ENCODE measurements around the gene GPC2.

DNA sequence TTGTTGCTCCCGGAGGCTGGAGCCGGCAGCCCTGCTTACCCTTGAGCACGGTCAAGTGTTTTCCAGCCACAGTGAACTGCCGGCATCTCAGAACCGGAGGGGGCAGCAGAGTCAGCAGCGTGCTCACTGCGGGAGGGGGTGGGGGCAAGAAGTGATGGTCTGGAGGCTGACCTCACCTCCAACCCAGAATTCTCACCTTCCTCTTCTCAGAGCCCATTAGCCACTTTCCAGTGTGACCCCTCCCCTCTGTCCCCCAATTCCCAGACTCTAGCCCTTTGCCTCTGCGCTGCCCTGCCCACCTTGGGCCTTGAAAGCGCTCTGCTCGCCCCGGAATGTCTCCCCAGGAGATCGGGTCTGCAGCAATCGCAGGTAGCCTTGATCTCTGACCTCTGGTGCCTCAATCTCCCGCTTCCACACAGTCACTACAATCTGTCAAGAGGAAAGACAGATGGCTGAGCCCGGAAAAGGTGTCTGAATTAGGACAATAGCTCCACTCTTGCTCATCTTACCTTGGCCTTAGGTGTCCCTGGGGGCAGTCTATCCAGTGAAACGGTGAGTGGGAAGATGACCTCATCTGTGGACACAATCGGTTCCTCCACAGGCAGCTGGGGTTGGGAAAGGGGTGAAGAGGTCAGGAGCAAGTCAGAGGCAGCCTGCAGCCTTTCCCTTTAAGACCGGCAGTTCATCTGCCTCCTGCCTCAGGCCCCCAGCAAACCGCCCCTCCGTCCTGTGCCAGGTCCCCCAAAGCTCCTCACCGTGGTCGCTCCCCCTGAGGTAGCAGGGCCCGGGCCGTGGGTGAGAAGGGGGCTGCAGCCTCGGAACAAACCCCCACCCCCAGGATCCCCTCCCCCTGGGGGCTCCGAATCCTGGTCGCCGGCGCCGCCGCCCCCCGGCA is 19.6 kb downstream of the GPC2 start:
- TF ChIP-seq, protein P1, sequence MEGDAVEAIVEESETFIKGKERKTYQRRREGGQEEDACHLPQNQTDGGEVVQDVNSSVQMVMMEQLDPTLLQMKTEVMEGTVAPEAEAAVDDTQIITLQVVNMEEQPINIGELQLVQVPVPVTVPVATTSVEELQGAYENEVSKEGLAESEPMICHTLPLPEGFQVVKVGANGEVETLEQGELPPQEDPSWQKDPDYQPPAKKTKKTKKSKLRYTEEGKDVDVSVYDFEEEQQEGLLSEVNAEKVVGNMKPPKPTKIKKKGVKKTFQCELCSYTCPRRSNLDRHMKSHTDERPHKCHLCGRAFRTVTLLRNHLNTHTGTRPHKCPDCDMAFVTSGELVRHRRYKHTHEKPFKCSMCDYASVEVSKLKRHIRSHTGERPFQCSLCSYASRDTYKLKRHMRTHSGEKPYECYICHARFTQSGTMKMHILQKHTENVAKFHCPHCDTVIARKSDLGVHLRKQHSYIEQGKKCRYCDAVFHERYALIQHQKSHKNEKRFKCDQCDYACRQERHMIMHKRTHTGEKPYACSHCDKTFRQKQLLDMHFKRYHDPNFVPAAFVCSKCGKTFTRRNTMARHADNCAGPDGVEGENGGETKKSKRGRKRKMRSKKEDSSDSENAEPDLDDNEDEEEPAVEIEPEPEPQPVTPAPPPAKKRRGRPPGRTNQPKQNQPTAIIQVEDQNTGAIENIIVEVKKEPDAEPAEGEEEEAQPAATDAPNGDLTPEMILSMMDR (IDR thresholded peaks at IDR 0.05): no peak
- no peak for TF ChIP-seq POLR2A (IDR thresholded peaks at IDR 0.05)
- TF ChIP-seq EP300 (IDR thresholded peaks at IDR 0.05): no peak
